Activated B cell treated with CpG ODN at 0.5 μM for 24 hours (primary cell): ENCODE measurements around the gene PLA2G7. TPM values are rescaled to one million over a fixed set of nuclear protein-coding genes. Genes with fewer than 3 reads are reported as not detected.

Experiments
- ATAC-seq: fragments of 200-7000 bp; cut with Tn5 transposase; one replicate; pipeline ENCODE4 v1.10.0; 2021; ENCODE audit warnings: low read depth, mild to moderate bottlenecking, moderate library complexity
- CTCF ChIA-PET: fragments of 350-600 bp; sonication (Branson Sonifier 250); formaldehyde crosslinking; loops from one replicate; lab custom pipeline; 2021; ENCODE audit warnings: antibody characterized with exemption; lab: Charles Lee
- POLR2A ChIA-PET: fragments of 350-600 bp; sonication (Branson Sonifier 250); formaldehyde crosslinking; loops from one replicate; lab custom pipeline; 2021; ENCODE audit warnings: antibody characterized with exemption; lab: Charles Lee
- DNase-seq: peaks from one replicate; pipeline ENCODE4 v3.0.0; 2022
- H3K27ac Mint-ChIP-seq: one replicate; pipeline ENCODE4 v1.8.0; 2020; ENCODE audit warnings: mixed read lengths
- H3K27me3 Mint-ChIP-seq: one replicate; pipeline ENCODE4 v1.8.0; 2021; ENCODE audit warnings: mixed read lengths
- H3K36me3 Mint-ChIP-seq: one replicate; pipeline ENCODE4 v1.8.0; 2021; ENCODE audit warnings: low read depth, mixed read lengths
- H3K4me1 Mint-ChIP-seq: one replicate; pipeline ENCODE4 v1.8.0; 2021; ENCODE audit warnings: mixed read lengths
- H3K4me3 Mint-ChIP-seq: one replicate; pipeline ENCODE4 v1.8.0; 2020; ENCODE audit warnings: mild to moderate bottlenecking, mixed read lengths
- H3K9me3 Mint-ChIP-seq: one replicate; pipeline ENCODE4 v1.8.0; 2020; ENCODE audit warnings: mixed read lengths
- CTCF ChIP-seq: fragments of 200-600 bp; IDR thresholded peaks from one replicate; pipeline ENCODE4 v1.8.0; 2022; ENCODE audit warnings: antibody characterized with exemption, mild to moderate bottlenecking
- intact Hi-C: fragments of 100-400 bp; cut with micrococcal nuclease; formaldehyde crosslinking; loops from one replicate; pipeline ENCODE4 v1.15.1; 2024
- total RNA-seq: library from RNA; stranded (reverse); gene quantifications from 2 replicates; pipeline ENCODE4 v1.2.3, GENCODE V29; 2022

PLA2G7 gene
- total RNA-seq, 1 donor from 2014 or later, result 0.38 TPM

GRCh38 chr6:46690141-46690755 lies 44.9 kb downstream of the PLA2G7 start:
- H3K4me3 Mint-ChIP-seq, result no peak overlapping the region
- POLR2A ChIA-PET, result no interaction called here
- H3K9me3 Mint-ChIP-seq, result no peaks in the 10 kb centered on the region
- intact Hi-C loops, result no loop called here
- no peaks in the 10 kb centered on the region for H3K27me3 Mint-ChIP-seq
- DNase-seq (no peak), ATAC-seq (no peak)
- CTCF ChIA-PET, result no interaction called here
- no peaks in the 10 kb centered on the region for H3K4me1 Mint-ChIP-seq
- TF ChIP-seq CTCF, result no peak
- no peaks in the 10 kb centered on the region for H3K36me3 Mint-ChIP-seq
- no peak overlapping the region for H3K27ac Mint-ChIP-seq

- DNase-seq, result no peak
- Mint-ChIP-seq H3K4me3 (no peak overlapping the region), H3K4me1 (no peaks in the 10 kb centered on the region), H3K9me3 (no peaks in the 10 kb centered on the region), H3K27ac (no peak overlapping the region), H3K36me3 (no peaks in the 10 kb centered on the region), H3K27me3 (no peaks in the 10 kb centered on the region)
- TF ChIP-seq CTCF, result no peak
- ChIA-PET CTCF (no interaction called here), POLR2A (no interaction called here)
- no peak for ATAC-seq
- intact Hi-C loops, result no loop called here
Observed at GRCh38 chr6:46689657-46690056, 45.5 kb downstream of the PLA2G7 start.

- no peaks in the 10 kb centered on the region for H3K4me1 Mint-ChIP-seq
Observed at GRCh38 chr6:46688966-46689335, 46.2 kb downstream of the PLA2G7 start.

GRCh38 chr6:46688117-46688965 lies 46.8 kb downstream of the PLA2G7 start:
- ChIA-PET CTCF (no interaction called here), POLR2A (no interaction called here)
- no peaks in the 10 kb centered on the region for H3K4me1 Mint-ChIP-seq
- H3K27ac Mint-ChIP-seq, result no peak overlapping the region
- H3K36me3 Mint-ChIP-seq, result no peaks in the 10 kb centered on the region
- intact Hi-C loops, result no loop called here
- DNase-seq (no peak), ATAC-seq (no peak)
- no peak overlapping the region for H3K4me3 Mint-ChIP-seq
- TF ChIP-seq CTCF, result no peak
- peaks cover 2% of the 10 kb centered on the region for H3K27me3 Mint-ChIP-seq
- no peaks in the 10 kb centered on the region for H3K9me3 Mint-ChIP-seq

More at GRCh38 chr6:46688966-46689335, 46.2 kb downstream of the PLA2G7 start:
- H3K9me3 Mint-ChIP-seq, result no peaks in the 10 kb centered on the region
- H3K27ac Mint-ChIP-seq, result no peak overlapping the region
- ChIA-PET POLR2A (no interaction called here), CTCF (no interaction called here)
- DNase-seq, result no peak
- no peak for ATAC-seq
- H3K4me3 Mint-ChIP-seq, result no peak overlapping the region
- intact Hi-C loops, result no loop called here
- no peak for TF ChIP-seq CTCF
- no peaks in the 10 kb centered on the region for H3K36me3 Mint-ChIP-seq
- no peaks in the 10 kb centered on the region for H3K27me3 Mint-ChIP-seq

- ChIA-PET POLR2A (no interaction called here), CTCF (no interaction called here)
- H3K4me1 Mint-ChIP-seq, result no peaks in the 10 kb centered on the region
- H3K27me3 Mint-ChIP-seq, result peaks cover 6% of the 10 kb centered on the region
- no peak for TF ChIP-seq CTCF
- no peaks in the 10 kb centered on the region for H3K9me3 Mint-ChIP-seq
- intact Hi-C loops, result no loop called here
- H3K36me3 Mint-ChIP-seq, result no peaks in the 10 kb centered on the region
- ATAC-seq, result no peak
- no peak within 1 kb of the TSS for H3K4me3 Mint-ChIP-seq
- H3K27ac Mint-ChIP-seq, result no peak within 1 kb of the TSS
- no peak for DNase-seq
Observed at GRCh38 chr6:46687619-46688097, 47.5 kb downstream of the PLA2G7 start, which contains the start of gene TDRD6. TDRD6 (plus strand) TSS chr6:46687885; CDS start chr6:46688129, 244 bp downstream.
